ENCODE measurements around the gene ELL2. TPM values are rescaled to one million over a fixed set of nuclear protein-coding genes. Genes with fewer than 3 reads are reported as not detected.

Gene ELL2
- total and polyA plus RNA-seq, 2 experiments from 2014 or later: 18.7 to 41.8 TPM

DNA sequence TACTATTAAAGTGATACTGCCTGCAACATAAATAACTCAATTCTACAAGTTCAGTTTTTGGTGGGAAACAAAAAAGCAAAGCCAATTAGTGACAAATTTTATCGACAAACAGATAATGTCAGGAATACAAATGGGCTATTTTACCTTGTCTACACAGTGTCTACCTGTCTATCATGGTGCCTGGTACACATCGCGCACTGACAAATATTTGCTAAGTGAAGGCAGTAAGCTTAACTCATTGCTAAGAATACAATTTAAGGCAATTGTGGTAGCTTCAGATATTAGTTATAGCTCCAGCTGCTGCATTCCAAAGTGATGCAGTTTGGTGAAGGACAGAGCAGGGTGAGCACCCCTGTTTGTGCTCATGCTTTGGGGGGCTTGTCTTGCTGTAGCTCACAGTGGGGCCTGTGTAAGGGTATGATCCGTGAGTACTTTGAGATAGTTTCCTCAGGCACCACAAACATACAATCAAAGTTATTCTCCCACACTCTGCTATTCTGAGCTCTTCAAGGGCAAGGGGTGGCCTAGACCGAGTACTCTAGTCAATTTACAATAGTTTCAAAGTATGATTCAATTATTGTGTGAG, 24.7 kb downstream of the ELL2 start:
- Histone ChIP-seq H3K27me3 (no peaks in the 10 kb centered on the region), H3K27ac (no peak overlapping the region), H3K9me3 (ENCODE audit: low read depth) (no peaks in the 10 kb centered on the region), H3K4me3 (no peak overlapping the region), H3K36me3 (no peaks in the 10 kb centered on the region), H3K4me1 (ENCODE audit: low read depth) (peaks cover 42% of the 10 kb centered on the region)
- TF ChIP-seq, protein P1, sequence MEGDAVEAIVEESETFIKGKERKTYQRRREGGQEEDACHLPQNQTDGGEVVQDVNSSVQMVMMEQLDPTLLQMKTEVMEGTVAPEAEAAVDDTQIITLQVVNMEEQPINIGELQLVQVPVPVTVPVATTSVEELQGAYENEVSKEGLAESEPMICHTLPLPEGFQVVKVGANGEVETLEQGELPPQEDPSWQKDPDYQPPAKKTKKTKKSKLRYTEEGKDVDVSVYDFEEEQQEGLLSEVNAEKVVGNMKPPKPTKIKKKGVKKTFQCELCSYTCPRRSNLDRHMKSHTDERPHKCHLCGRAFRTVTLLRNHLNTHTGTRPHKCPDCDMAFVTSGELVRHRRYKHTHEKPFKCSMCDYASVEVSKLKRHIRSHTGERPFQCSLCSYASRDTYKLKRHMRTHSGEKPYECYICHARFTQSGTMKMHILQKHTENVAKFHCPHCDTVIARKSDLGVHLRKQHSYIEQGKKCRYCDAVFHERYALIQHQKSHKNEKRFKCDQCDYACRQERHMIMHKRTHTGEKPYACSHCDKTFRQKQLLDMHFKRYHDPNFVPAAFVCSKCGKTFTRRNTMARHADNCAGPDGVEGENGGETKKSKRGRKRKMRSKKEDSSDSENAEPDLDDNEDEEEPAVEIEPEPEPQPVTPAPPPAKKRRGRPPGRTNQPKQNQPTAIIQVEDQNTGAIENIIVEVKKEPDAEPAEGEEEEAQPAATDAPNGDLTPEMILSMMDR (IDR thresholded peaks at IDR 0.05; ENCODE audit: low read depth, low read length): no peak
- no peak for DNase-seq (ENCODE audit: low read depth in 1 of 2, low spot score in 1 of 2)

DNA sequence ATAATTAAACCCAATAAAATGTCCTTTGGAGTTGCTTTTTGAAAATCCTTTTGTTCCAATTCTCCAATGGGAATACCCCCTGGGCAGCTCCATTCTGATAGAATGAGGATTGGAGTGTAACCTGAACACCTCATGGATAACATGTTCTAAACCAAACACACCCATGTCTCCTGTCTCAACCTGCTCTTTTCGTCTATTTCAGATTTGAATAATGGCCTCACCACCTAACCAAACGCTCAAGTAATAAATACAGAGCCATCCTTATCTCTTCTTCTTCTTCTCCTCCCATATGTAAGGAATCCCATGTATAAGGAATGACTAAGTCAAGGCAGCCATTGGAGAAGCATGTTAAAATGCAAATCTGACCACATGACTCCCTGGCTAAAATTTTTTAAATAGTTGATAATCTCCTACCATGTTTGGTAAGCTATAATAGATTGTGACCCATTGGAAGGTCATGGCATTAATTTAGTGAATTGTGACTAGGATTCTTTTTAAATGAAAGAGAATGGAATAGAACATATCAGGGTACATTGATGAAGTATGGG, 26.0 kb downstream of the ELL2 start:
- TF ChIP-seq, protein P1 (IDR thresholded peaks at IDR 0.05; ENCODE audit: low read depth, low read length): no peak
- no peaks in the 10 kb centered on the region for H3K9me3 ChIP-seq (ENCODE audit: low read depth)
- peaks cover 29% of the 10 kb centered on the region for H3K4me1 ChIP-seq (ENCODE audit: low read depth)
- peak overlapping the region; percentile 44 for H3K27ac ChIP-seq
- no peaks in the 10 kb centered on the region for H3K27me3 ChIP-seq
- no peaks in the 10 kb centered on the region for H3K36me3 ChIP-seq
- no peak overlapping the region for H3K4me3 ChIP-seq
- DNase-seq (ENCODE audit: low read depth in 1 of 2, low spot score in 1 of 2): peak in 1 of 2 donors; percentile 35

DNA sequence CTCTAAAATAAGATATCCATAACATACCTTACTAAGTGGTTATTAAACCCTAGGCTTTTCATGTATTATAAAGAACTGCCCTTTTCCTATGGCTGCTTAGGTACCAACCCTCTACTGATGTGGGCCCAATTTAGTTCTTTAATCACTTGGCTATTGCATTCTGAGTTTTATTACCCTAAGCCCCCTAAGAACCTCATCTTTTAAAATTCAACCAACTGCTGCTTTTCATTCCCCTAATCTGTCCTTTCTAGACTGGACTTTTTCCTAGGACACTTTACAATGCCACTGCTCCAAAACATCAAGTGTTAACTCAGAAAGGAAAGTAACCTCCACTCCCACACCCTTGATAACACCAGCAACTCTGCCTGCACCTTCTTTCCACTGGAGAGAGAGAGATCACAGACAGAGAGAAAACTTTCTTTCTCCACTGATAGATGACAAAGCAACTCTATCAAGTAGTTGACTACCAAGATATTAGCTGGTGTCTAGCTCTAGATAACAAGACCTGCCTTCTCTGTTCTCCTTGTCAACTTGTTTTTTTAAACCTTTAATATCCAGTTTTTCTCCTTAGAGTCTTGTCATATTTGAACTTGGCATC, 27.3 kb downstream of the ELL2 start:
- H3K36me3 ChIP-seq: no peaks in the 10 kb centered on the region
- H3K27ac ChIP-seq: peak overlapping the region; percentile 44
- H3K4me1 ChIP-seq (ENCODE audit: low read depth): peaks cover 23% of the 10 kb centered on the region
- H3K27me3 ChIP-seq: no peaks in the 10 kb centered on the region
- H3K4me3 ChIP-seq: no peak overlapping the region
- H3K9me3 ChIP-seq (ENCODE audit: low read depth): no peaks in the 10 kb centered on the region
- TF ChIP-seq, protein P1 (IDR thresholded peaks at IDR 0.05; ENCODE audit: low read depth, low read length): no peak
- DNase-seq (ENCODE audit: low read depth in 1 of 2, low spot score in 1 of 2): no peak

DNA sequence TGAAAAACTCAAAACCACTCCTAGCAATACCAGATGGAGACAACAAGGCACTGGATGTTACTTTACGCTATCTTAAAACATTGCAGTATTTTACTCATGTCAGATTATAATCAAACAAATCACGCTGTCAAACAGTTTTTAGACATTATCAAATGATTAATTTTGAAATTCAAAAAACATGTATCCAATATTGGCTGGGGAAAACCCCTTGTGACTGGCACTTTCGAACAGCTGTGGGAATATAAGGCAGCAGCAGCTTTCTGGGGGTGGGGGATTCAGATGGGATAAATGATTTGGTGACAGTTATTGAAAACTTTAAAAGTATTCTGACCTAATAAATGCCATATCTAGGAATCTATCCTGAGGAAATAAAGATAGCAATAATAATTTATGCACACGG, 28.7 kb downstream of the ELL2 start:
- no peaks in the 10 kb centered on the region for H3K9me3 ChIP-seq (ENCODE audit: low read depth)
- H3K36me3 ChIP-seq: no peaks in the 10 kb centered on the region
- H3K4me1 ChIP-seq (ENCODE audit: low read depth): peaks cover 24% of the 10 kb centered on the region
- no peak for DNase-seq (ENCODE audit: low read depth in 1 of 2, low spot score in 1 of 2)
- H3K27ac ChIP-seq: no peak overlapping the region
- TF ChIP-seq, protein P1 (IDR thresholded peaks at IDR 0.05; ENCODE audit: low read depth, low read length): no peak
- no peaks in the 10 kb centered on the region for H3K27me3 ChIP-seq
- H3K4me3 ChIP-seq: no peak overlapping the region

DNA sequence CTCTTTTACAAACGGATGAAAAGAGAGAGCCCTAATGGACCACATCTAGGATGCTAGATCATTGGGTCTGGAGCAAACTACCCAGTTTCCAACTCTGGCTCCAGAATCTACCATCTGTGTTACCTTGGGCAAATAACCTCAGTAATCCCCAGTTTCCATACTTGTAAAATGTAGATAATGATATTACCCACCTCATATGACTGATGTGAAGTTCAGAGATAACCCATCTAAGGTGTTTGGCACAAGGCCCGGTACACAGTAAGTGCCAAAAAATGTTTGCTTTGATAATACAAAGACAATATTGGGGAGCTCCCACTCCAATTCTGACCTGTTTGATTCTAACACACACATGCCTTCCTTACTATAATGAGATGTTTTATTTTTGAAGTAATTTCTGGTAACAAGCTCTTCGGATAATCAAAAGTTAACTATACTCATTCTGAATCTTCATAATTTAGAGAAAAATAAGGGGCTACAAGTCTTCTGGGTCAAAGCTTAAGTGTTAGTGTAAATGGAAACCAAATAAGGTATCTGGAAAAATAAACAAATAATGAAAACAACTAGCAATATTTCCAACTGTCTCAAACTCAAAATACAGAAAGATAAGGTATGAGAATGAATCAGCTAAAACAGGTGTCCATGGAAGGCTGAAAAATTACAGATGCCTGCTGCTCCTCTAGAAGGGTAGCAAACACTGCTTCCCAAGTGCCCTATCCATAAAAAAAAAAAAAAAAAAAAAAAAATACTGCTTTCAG, 30.4 kb downstream of the ELL2 start:
- TF ChIP-seq, protein P1 (IDR thresholded peaks at IDR 0.05; ENCODE audit: low read depth, low read length): no peak
- Histone ChIP-seq H3K36me3 (no peaks in the 10 kb centered on the region), H3K4me3 (no peak overlapping the region), H3K4me1 (ENCODE audit: low read depth) (peaks cover 23% of the 10 kb centered on the region), H3K27me3 (no peaks in the 10 kb centered on the region), H3K9me3 (ENCODE audit: low read depth) (no peaks in the 10 kb centered on the region), H3K27ac (no peak overlapping the region)
- DNase-seq (ENCODE audit: low read depth in 1 of 2, low spot score in 1 of 2): no peak
